Measurements from ENCODE around the gene CCL22.
"Not testable (repeated sequence)": the region's sequence is repeated elsewhere in the genome, so short reads cannot be mapped to it uniquely, and the experiment has no call there.

Gene CCL22

GRCh38 chr16:57348327-57348726 lies 10.3 kb upstream of the CCL22 start:
- no peak for DNase-seq

GRCh38 chr16:57349212-57350031 lies 9.2 kb upstream of the CCL22 start:
- peak; percentile 11 for DNase-seq

- DNase-seq, result no peak
Observed at GRCh38 chr16:57352636-57353047, 5.9 kb upstream of the CCL22 start.

DNA sequence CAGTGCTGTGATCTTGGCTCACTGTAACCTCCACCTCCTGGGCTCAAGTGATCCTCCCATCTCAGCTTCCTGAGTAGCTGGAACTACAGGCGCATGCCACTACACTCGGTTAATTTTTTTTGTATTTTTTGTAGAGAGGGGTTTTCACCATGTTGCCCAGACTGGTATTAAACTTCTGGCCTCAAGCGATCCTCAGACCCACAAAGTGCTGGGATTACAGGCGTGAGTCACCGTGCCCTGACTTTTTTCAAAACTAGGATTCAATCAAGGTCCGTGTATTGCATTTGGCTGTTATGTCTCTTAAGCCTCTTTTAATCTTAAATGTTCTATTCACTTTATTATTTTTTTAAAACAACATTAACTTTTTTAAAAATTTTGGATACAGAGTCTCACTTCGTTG lies 4.3 kb upstream of the CCL22 start:
- DNase-seq, result no peak

DNA sequence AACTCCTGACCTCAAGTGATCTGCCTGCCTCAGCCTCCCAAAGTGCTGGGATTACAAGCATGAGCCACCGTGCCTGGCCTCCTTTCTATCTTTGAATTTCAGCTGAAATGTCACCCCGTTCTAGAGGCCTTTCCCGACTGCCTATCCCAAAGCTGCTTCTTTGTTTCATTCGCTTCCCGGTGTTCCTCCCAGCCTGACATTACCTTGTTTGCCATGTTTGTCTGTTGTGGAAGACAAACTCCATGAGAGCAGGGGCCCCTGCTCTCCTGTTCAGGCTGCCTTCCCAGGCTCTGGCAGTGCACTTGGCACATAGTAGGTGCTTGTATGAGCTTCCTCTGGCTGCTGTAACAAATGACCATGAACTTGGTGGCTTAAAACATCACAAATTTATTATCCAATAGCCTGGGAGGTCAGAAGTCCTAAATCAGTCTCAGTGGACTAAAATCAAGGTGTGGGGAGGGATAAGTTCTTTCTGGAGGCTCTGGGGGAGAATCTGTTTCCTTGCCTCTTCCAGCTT lies 2.6 kb upstream of the CCL22 start:
- no peak for DNase-seq

GRCh38 chr16:57356547-57356946 lies 2.0 kb upstream of the CCL22 start:
- DNase-seq, result no peak

GRCh38 chr16:57357330-57358085 lies 1.1 kb upstream of the CCL22 start:
- no peak for DNase-seq

- DNase-seq, result no peak
Observed at GRCh38 chr16:57358086-57358420, 530 bp upstream of the CCL22 start.

GRCh38 chr16:57360321-57360935 lies 1.8 kb downstream of the CCL22 start:
- DNase-seq, result no peak

DNA sequence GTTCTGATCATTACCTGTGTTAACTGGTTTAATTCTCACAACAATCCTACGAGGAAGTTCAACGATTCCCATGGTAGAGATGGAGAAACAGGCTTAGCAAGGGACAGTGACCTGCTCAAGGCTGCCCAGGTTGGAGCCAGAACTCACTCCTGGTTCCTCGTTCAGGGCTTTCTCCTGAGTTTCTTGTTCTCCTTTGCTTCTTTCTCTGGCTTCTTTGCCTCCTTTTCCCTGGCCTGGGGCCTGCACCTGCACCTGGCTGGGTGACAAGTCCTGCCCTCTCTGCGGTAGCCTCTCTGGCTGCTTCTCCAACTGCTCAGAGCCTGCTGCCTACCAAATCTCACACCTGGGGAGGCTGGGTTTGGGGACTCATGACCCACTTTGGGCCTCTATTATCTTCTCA lies 2.8 kb downstream of the CCL22 start:
- DNase-seq, result no peak

- DNase-seq, result no peak
Observed at GRCh38 chr16:57364143-57364542, 5.6 kb downstream of the CCL22 start.

- DNase-seq, result no peak
Observed at GRCh38 chr16:57366544-57367040, 8.0 kb downstream of the CCL22 start.

DNA sequence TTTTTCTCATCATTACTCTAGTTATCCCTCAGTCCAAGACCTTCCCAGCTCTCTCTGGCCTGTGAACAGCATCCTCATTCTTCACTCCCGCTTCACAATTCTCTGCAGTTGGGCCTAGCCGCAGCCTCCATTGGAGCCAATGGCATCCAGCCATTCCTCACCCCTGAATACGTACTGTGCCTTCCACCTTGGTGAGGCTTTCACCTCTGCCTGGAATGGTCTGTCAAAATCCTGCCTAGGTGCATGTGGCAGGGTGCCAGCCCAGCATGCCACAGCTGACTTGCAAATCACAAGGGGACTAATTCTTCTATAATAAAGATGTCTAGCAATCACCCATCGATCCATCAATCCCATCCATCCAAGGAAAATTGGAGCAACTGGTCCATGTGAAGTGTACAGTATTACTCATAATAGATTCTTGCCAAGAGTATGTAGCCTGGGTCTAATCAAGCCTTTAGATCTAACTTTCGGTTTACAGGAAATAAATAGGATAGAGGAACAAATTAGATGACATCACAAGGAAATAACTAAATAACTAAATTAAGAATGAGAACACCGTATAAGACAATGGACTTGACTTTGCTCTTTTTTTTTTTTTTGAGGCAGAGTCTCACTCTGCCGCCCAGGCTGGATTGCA lies 8.7 kb downstream of the CCL22 start:
- DNase-seq, result no peak

DNA sequence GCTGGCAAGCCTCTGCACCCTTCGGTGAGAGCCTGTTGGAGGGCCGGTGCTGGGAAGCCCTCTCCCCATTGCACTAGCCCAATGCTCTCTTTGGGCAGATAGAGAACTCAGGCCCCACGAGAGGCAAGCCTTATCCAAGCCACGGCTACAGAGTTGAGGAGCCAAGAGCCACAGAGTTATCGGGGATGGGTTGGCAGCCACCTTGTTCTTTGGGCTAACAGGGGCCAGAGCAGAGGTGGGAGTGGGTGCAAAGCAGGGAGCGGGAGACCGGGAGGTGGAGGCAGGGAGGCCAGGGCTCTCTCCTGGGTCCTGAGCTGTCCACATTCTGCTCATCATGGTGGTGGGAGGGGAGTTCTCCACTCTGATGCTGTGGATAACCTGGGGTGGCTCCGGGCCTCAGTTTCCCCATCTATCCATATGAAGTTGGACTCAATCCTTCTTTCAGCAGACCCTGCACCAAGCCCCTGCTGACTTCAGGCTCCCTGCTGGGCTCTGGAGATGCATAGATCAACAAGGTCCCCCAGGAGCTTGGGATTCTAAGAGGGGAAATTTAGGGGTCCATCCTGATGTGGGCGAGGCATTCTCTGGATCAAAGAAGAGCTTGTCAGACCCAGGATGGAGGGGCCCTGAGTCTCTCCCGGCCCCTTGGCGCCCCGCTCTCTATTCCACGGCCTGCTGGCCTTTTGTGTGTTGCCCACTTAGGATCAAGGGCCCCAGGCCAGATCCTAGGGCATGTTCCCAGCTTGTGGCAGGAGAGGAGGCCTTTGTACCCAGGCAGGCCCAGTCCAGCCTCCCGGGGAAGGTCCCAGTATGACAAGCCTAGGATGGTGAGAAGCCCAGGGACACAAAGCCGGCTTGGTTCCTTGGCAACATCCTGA lies 13.2 kb downstream of the CCL22 start:
- no peak for DNase-seq

GRCh38 chr16:57372372-57373116 lies 14.0 kb downstream of the CCL22 start, which contains the start of gene CX3CL1:
TSS of gene CX3CL1 (plus strand) at chr16:57372490. CDS start at chr16:57372569, 79 bp downstream.
- peak; percentile 30 for DNase-seq

DNA sequence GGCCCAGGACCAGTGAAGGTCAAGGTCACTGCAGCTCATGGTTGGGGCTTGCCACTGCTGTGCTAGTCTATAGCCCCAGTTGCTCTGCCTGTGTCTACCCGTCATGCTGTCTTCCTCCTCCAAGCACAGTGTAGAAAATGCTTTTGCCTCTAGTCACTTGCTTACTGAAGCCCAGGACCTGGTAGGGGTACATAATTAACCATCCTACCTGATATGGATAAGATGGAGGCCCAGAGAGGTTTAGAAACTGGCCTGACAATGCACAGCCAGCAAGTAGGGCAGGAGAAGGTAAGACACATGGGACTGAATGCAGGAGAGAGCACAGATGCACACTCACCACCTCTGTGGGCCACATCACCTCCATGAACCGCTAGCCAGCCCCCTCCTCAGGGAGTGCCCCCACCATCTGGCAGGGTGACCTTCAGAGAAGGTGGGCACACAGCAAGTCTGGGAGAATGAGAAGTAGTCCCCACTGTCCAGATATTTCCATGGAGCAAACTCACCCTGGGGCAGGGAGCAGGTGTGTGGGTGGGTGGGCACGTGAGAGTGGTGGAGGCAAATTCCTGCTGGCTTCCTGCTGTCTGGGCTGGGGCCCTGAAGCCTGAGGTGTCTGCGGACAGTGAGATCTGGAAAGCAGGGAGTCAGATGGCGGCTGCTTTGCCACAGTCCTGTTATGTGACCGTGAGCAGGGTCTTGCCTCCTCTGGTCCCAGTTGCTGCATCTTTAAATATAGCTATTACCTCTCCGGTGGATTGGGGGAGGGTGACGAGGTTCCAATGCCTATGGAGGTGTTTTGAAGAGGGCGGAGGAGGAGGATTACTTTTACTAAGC lies 14.7 kb downstream of the CCL22 start:
- no peak for DNase-seq

DNA sequence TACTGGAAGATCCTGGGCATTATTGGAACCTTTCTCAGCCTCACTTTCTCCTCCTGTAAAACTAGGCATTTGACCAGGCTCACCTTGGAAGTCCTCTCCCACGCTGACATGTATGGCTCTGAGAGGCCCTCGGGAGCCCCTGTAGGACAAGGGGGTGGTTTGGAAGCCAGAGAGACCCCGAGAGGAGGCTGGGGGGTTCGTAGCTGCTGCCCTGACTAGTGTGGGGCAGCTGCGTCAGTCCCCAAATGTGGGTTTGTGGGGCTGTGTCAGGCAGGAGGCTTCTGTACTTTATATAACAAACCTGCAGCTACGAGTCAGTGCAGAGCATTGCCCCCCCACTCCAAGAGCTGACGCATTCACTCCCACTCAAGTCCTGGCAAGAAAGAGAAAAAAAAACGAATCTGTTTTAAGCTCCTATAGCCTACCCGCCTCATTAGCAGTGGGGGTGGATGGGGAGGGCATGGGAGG lies 15.5 kb downstream of the CCL22 start:
- DNase-seq, result peak; percentile 7

GRCh38 chr16:57374925-57375465 lies 16.4 kb downstream of the CCL22 start:
- DNase-seq, result not testable (repeated sequence)

DNA sequence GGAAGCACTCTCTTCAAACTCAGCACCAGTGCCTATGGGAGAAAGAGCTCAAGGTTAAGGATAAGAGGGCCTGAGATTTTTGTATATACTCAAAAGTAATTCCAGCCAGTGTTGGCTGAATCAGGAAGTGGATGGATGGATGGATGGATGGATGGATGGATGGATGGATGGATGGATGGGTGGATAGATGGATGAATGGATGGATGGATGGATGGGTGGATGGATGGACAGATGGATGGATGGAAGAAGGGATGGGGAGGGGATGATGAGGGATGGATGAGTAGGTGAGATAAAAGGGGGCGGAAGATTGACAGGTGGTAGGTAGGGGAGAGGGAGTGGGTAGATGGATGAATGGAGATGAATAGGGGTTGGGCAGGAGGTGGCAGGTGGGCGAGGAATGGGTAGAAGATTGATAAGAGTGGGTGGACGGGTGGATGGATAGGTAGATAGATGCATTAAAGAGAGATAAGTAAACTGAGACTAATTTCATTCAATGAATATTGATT lies 17.8 kb downstream of the CCL22 start:
- no peak for DNase-seq

All from NCI-H2171 treated with DMSO at 0.1 percent for 48 hours (cell line).